Epithelial cell of proximal tubule (primary cell): ENCODE data around the gene SEZ6L. TPM values are rescaled to one million over a fixed set of nuclear protein-coding genes. Genes with fewer than 3 reads are reported as not detected.

Experiments
- DNase-seq: peaks from one replicate; pipeline ENCODE4 v3.0.0-alpha.2; 2011; ENCODE audit warnings: low read depth
- H3K4me3 ChIP-seq: 2 replicates; pipeline ENCODE4 v1.5.1; 2011; ENCODE audit warnings: low read depth, mild to moderate bottlenecking, low read length
- total RNA-seq: library from RNA; depleted of rRNA; stranded (reverse); fragments of >200 nt; gene quantifications from 2 replicates; pipeline ENCODE4 v1.2.3, GENCODE V29; 2015
- TF ChIP-seq, protein P1 (sequence below): conservative IDR thresholded peaks from 2 replicates; pipeline ENCODE4 v1.5.1; 2012; ENCODE audit warnings: low read depth, mild to moderate bottlenecking, low read length

SEZ6L gene
- total RNA-seq, 1 donor from 2014 or later = not detected

- H3K4me3 ChIP-seq = no peak overlapping the region
- no peak for DNase-seq
- TF ChIP-seq, protein P1, sequence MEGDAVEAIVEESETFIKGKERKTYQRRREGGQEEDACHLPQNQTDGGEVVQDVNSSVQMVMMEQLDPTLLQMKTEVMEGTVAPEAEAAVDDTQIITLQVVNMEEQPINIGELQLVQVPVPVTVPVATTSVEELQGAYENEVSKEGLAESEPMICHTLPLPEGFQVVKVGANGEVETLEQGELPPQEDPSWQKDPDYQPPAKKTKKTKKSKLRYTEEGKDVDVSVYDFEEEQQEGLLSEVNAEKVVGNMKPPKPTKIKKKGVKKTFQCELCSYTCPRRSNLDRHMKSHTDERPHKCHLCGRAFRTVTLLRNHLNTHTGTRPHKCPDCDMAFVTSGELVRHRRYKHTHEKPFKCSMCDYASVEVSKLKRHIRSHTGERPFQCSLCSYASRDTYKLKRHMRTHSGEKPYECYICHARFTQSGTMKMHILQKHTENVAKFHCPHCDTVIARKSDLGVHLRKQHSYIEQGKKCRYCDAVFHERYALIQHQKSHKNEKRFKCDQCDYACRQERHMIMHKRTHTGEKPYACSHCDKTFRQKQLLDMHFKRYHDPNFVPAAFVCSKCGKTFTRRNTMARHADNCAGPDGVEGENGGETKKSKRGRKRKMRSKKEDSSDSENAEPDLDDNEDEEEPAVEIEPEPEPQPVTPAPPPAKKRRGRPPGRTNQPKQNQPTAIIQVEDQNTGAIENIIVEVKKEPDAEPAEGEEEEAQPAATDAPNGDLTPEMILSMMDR = no peak
Measured at GRCh38 chr22:26323013-26323412, 153.8 kb downstream of the SEZ6L start.

GRCh38 chr22:26324150-26324549, 154.9 kb downstream of the SEZ6L start:
- TF ChIP-seq, protein P1 = no peak
- H3K4me3 ChIP-seq = no peak overlapping the region
- no peak for DNase-seq

DNA sequence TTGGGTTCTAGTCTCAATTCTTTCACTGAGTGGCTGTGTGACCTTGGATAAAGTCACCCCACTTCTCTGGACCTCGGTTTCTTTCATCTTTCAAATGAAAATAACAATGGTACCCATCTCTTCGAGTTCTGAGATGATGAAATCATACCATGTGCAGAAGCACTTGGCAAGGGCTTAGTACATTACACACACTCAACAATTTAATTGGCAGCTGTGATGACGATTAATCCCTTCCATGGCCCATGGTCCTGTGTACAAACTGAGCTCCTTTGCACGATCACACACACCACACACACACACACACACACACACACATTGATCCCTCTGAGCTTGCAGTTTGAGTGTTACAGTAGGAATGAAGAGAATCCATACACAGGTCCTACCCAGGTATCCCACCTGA, 156.4 kb downstream of the SEZ6L start:
- TF ChIP-seq, protein P1 = no peak
- no peak for DNase-seq
- H3K4me3 ChIP-seq = no peak overlapping the region

- DNase-seq = no peak
- H3K4me3 ChIP-seq = no peak overlapping the region
- TF ChIP-seq, protein P1 = no peak
Measured at GRCh38 chr22:26326803-26327202, 157.5 kb downstream of the SEZ6L start.

- no peak for DNase-seq
- TF ChIP-seq, protein P1 = no peak
- H3K4me3 ChIP-seq = no peak overlapping the region
Measured at GRCh38 chr22:26327306-26327705, 158.0 kb downstream of the SEZ6L start.

- TF ChIP-seq, protein P1 = no peak
- H3K4me3 ChIP-seq = no peak overlapping the region
- DNase-seq = no peak
Measured at GRCh38 chr22:26328221-26328620, 159.0 kb downstream of the SEZ6L start.

GRCh38 chr22:26330971-26331625, 161.8 kb downstream of the SEZ6L start:
- DNase-seq = peak; percentile 3

More at GRCh38 chr22:26330971-26331625, 161.8 kb downstream of the SEZ6L start:
- TF ChIP-seq, protein P1 = peak; percentile 95
- no peak overlapping the region for H3K4me3 ChIP-seq
